Stimulated activated CD8-positive, alpha-beta memory T cell treated with anti-CD3 and anti-CD28 coated beads, Interleukin-4, amount 100 ng/mL, for 48 hours (primary cell): ENCODE results near the gene PTPRN2.
"Not testable (repeated sequence)": the region's sequence is repeated elsewhere in the genome, so short reads cannot be mapped to it uniquely, and the experiment has no call there.

Experiments used
- DNase-seq: peaks from one replicate; pipeline ENCODE4 v3.0.0-alpha.2; 2020

Gene PTPRN2

GRCh38 chr7:157569967-157570366 lies 1017.7 kb downstream of the PTPRN2 start:
- DNase-seq = no peak

DNA sequence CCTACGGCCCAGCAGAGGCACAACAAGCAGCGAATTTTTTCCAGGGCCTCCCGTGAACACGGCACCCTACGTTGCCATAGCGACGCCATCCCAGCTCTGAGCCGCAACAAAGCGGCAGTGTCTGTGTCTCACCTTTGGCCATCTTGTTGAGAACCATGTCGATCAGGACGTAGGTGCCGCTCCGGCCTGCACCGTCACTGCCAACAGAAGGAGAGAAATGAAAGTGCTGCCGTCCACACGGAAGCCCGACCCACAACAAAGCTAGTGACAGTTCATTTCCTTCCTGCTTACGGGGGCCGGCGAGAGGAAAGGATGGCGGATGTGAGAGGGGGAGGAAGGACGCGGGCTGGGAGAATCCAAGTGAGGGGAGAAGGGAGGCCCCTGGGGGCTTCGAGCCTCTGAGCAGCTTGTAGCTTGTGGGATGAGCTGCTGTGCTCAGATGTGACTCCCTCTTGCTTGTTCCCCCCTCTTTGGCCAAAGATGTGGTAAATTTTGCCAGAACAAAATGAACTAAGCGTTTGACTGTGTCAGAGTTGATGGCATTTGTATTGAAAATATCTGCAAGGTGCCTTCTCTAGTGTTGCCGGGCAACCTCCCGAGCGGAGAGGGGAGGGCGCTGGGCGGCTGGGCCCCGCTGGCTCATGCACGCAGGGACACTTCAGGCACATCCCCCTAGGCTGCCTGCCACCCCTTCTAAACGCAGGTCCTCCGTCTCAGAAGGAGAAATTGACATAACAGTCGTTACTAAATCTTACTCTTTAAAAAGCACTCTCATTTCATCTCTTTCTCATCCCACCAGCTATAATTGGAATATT lies 1018.6 kb downstream of the PTPRN2 start:
- DNase-seq = peak; percentile 65

DNA sequence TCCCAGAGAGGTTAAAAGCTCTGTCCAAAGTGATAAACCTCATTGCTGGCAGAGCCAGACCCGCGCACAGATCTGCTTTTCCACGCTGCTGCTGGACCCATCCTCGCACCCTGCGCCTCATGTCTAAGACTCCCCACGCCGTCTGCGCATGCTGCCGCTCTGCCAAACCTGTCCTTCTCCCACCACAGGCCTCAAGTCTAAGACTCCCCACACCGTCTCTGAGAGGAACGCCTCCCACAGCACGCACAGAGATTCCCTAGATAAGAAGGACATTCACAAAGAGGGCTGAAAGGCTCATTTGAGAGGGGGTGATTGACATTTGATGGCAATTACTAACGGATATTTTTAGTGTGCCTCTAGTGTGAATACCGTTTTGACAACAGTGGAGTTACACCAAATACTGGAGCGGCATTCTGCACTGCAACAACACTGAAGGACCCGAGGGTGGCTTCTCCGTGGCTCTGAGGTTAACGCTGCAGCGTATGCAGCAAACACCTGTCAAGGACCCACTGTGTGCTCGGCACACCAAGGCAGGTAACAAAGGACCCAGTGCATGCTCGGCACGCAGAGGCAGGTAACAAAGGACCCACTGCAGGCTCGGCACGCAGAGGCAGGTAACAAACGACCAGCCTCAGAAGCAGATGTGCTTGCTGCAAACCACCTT lies 1019.4 kb downstream of the PTPRN2 start:
- no peak for DNase-seq

GRCh38 chr7:157567666-157568065 lies 1020.0 kb downstream of the PTPRN2 start:
- DNase-seq = no peak

DNA sequence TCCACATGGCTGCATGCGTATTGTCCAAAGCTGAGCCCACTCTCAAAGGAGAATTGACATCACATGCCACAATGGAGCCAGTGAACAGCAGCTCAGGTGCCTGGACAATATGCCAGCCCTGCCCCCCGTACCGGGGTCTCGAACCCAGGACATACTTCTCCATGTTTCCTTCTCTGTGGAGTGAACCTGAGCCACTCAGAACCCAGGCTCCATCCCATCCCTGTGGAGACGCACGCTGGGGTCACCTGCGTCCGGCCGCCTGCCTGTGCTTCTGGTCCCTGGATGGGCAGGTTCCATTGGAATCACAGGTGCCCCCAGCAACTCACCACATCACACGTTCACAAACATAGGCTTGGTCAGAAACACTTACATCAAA lies 1021.0 kb downstream of the PTPRN2 start:
- DNase-seq = no peak

- DNase-seq = no peak
Observed at GRCh38 chr7:157565981-157566630, 1021.5 kb downstream of the PTPRN2 start.

DNA sequence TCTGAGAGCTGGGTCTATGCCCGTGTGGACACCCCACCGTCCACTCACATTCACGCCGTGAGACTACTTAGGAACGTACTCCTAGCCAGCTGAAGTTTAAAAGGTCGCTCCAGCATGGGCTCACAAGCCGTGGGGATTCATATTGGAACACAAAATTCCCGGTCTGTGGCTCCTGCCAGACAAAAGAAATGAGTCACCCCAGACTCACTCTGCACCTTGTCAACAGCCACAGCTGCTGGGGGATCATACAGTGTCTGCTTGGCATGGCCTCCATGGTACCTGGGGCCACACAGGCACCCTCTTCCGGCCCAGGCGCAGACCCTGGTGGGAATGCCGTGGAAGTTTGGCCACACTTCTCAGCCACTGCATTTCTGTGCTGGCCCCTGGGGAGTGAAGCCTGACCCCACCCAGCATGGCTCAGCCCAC lies 1022.4 kb downstream of the PTPRN2 start:
- no peak for DNase-seq

GRCh38 chr7:157564517-157565177 lies 1023.0 kb downstream of the PTPRN2 start:
- DNase-seq = no peak

DNA sequence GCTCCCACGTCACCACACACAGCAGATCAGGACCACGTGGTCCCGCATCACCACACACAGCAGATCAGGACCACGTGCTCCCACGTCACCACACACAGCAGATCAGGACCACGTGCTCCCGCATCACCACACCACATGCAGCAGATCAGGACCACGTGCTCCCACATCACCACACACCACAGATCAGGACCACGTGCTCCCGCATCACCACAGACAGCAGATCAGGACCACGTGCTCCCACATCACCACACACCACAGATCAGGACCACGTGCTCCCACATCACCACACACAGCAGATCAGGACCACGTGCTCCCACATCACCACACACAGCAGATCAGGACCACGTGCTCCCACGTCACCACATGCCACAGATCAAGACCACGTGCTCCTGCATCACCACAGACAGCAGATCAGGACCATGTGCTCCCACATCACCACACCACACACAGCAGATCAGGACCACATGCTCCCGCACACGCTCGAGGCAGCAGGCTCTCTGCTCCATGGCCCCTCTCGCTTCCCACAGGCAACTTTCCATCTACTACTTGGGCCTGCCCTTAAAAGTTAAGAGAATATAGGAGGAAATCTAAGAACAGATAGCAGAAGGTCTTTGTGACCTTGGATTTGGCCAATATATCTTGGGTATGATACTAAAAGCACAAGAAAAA lies 1024.0 kb downstream of the PTPRN2 start:
- DNase-seq = not testable (repeated sequence)

DNA sequence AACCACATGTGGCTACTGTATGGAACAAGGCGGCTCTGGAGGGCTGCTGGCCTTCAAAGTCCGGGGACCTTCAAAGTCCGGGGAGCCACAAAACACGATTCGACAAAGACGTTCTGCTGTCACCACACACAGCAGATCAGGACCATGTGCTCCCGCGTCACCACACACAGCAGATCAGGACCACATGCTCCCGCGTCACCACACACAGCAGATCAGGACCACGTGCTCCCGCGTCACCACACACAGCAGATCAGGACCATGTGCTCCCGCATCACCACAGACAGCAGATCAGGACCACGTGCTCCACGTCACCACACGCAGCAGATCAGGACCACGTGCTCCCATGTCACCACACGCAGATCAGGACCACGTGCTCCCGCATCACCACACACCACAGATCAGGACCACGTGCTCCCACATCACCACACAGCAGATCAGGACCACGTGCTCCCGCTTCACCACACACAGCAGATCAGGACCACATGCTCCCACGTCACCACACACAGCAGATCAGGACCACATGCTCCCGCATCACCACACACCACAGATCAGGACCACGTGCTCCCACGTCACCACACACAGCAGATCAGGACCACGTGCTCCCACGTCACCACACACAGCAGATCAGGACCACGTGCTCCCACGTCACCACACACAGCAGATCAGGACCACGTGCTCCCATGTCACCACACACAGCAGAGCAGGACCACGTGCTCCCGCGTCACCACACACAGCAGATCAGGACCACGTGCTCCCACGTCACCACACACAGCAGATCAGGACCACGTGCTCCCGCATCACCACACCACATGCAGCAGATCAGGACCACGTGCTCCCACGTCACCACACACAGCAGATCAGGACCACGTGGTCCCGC lies 1024.9 kb downstream of the PTPRN2 start:
- not testable (repeated sequence) for DNase-seq

GRCh38 chr7:157561816-157562410 lies 1025.7 kb downstream of the PTPRN2 start:
- DNase-seq = no peak

GRCh38 chr7:157561523-157561785 lies 1026.2 kb downstream of the PTPRN2 start:
- DNase-seq = no peak

DNA sequence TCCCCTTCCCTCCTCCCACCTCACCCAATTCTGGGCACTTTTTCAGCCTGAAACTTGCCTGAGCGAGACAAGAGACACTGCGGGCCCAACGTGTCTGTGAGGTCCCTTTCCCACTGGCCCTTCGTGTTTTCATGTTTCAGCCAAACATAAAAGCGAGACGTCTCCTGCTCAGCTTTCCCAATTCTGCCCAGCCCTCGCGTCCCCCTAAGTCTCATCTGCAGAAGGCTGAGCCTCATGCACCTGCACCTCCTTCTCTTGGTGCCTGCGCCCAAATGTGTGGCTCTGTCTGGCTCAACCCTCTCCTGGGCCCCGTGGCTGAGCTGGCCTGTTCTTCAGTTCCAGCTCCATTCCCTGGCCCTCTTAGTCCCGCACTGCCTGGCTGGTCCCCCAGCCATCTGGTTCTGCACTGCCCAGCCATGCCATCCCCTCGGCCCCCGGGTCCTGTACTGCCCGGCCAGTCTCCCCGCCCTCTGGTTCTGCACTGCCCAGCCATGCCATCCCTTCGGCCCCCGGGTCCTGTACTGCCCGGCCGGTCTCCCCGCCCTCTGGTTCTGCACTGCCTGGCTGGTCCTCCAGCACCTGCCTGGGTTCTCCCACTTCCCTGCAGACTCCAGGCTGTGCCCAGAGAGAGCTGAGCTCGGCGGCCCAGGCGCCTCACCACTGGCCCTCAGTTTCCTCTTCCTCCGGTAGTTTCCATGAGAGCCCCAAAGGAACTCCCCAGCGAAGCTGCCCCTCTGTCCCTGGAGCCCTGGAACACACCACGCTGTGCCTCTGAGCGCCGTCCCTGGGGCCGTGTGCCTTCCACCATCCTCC lies 1026.7 kb downstream of the PTPRN2 start:
- DNase-seq = no peak

- DNase-seq = no peak
Observed at GRCh38 chr7:157560258-157560654, 1027.4 kb downstream of the PTPRN2 start.

DNA sequence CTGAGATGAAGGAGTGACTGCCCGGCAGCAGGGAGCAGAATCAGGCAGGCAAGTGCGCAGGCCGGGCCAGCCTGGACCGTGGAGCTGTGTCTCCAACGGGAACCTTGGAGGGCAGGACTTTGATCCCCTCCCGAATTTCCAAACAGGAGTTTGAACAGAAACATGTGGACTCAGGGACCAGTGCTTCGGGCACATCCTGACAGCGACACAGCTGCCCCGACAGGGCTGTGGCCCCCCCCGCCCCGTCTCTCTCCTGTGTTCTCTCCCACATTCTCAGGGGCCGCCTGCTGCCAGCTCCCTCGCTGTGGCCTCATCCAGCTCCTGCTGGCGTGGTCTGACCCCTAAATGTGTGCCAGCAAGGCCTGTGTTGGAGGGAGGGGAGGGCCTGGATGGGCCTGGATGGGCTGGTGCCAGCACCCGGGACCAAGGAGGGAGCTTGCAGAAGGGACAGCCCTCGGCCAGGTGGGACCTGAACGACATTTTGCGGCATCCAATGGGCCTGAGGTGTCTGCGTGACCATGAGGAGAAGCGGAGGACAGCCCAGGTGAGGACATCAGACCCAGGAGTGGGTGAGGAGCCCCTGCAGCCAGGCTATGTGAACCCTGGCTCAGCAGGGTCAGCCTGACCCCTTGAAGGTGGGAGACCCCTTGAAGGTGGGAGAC lies 1027.9 kb downstream of the PTPRN2 start:
- no peak for DNase-seq

- no peak for DNase-seq
Observed at GRCh38 chr7:157558875-157559595, 1028.6 kb downstream of the PTPRN2 start.

DNA sequence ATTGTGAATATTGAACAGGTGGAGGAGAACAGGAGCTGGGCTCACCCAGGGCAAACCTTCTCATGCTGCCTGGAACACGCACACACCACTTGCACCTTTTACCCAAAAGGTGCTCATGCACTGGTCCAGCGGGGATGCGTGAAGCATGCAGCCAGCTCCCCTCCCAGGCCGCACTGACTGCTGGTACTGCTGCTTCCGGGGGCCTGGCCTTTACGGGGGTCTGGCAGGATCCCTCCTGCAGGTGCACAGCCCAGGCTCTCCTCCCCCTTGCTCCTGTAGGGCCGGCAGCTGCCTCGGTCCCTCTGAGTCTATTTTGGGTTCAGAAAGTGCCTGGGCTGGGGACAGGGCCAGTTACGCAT lies 1029.1 kb downstream of the PTPRN2 start:
- no peak for DNase-seq

DNA sequence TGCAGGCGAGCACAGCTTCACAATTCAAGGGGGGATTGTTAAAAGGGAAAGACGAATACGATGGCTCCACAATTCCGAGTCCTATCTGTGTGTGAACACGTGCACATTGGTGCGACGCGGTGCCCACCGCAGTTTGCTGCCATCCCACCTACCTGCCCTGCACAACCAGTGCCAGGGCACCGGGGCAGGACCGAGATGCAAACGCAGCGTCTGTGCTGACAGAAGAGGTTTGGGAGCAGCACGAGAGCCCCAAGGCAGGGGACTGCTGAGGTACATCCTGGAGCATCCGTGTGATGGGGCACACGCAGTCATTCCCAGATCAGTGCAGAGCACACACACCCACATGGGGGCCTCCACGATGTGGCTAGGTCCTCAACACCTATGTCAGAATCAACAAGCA lies 1029.6 kb downstream of the PTPRN2 start:
- no peak for DNase-seq

GRCh38 chr7:157557263-157557662 lies 1030.4 kb downstream of the PTPRN2 start:
- DNase-seq = no peak

- DNase-seq = no peak
Observed at GRCh38 chr7:157556642-157556944, 1031.0 kb downstream of the PTPRN2 start.
